ENCODE data around the gene PRKAR1A.

PRKAR1A gene

DNA sequence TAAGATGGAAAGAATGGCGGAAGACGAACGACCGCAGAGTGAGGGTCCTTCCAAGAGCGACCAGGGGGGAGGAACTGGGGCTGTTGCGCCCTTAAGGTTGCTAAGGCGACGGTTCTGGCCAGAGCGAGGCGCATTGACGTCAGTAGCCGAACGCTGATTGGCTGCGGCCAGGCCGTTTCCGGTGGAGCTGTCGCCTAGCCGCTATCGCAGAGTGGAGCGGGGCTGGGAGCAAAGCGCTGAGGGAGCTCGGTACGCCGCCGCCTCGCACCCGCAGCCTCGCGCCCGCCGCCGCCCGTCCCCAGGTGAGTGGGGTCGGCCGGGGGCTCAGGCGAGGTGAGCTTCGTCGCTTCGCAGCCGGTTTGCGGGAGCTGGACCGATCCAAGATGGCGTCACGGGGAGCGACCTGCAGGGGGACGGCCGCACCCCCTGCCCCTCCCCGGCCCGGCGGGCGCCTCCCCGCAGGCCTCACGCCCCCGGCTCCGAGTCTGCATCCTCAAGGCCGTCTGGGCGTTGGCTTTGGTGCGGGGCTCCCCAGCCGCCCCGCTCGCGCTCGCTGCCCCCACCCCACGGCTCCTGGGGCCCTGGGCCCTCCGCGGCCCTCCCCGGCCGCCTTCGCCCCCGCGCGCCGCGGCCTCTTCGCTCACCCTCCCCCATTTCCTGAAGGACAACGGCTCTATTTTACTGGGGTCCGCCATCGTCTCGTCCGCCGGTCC, at the start of gene PRKAR1A:
Gene PRKAR1A (plus strand): TSS at position 184 of the 713 bp plus-strand sequence. CDS start 2,970 bp downstream, outside the sequence.
- Histone ChIP-seq H4K20me1 (ENCODE audit: insufficient read depth) (0 out of 2 replicates have a peak, but pooled peaks cover 18% of the 10 kb centered on the region), H3K79me2 (ENCODE audit: insufficient read depth, low read depth) (peaks cover 37% of the 10 kb centered on the region), H3K9ac (peak within 1 kb of the TSS; percentile 86), H3K4me1 (ENCODE audit: low read depth, poor library complexity, severe bottlenecking) (peaks cover 23% of the 10 kb centered on the region), H3K4me2 (peak within 1 kb of the TSS; percentile 68), H3K27ac (peak within 1 kb of the TSS; percentile 93), H3K27me3 (ENCODE audit: insufficient read depth, low read depth) (no peaks in the 10 kb centered on the region), H2AFZ (ENCODE audit: low read depth) (peak within 1 kb of the TSS; percentile 96), H3K36me3 (ENCODE audit: insufficient read depth) (peaks cover 2% of the 10 kb centered on the region; the same call in 1 of the 2 replicates), H3K4me3 (IDR thresholded peaks at IDR 0.05; ENCODE audit: insufficient read depth, low read depth, low read length) (peak within 1 kb of the TSS; percentile 59)
- TF ChIP-seq, protein P1, sequence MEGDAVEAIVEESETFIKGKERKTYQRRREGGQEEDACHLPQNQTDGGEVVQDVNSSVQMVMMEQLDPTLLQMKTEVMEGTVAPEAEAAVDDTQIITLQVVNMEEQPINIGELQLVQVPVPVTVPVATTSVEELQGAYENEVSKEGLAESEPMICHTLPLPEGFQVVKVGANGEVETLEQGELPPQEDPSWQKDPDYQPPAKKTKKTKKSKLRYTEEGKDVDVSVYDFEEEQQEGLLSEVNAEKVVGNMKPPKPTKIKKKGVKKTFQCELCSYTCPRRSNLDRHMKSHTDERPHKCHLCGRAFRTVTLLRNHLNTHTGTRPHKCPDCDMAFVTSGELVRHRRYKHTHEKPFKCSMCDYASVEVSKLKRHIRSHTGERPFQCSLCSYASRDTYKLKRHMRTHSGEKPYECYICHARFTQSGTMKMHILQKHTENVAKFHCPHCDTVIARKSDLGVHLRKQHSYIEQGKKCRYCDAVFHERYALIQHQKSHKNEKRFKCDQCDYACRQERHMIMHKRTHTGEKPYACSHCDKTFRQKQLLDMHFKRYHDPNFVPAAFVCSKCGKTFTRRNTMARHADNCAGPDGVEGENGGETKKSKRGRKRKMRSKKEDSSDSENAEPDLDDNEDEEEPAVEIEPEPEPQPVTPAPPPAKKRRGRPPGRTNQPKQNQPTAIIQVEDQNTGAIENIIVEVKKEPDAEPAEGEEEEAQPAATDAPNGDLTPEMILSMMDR (conservative IDR thresholded peaks at IDR 0.05; ENCODE audit: low read depth, low read length): no peak

GRCh38 chr17:68463211-68464019, 48.8 kb upstream of the PRKAR1A start:
- H3K36me3 ChIP-seq (ENCODE audit: insufficient read depth): no peaks in the 10 kb centered on the region
- no peaks in the 10 kb centered on the region for H3K79me2 ChIP-seq (ENCODE audit: insufficient read depth, low read depth)
- no peak overlapping the region for H3K27ac ChIP-seq
- H3K4me3 ChIP-seq (IDR thresholded peaks at IDR 0.05; ENCODE audit: insufficient read depth, low read depth, low read length): no peak overlapping the region
- H3K27me3 ChIP-seq (ENCODE audit: insufficient read depth, low read depth): no peaks in the 10 kb centered on the region
- TF ChIP-seq, protein P1 (conservative IDR thresholded peaks at IDR 0.05; ENCODE audit: low read depth, low read length): peak; percentile 61
- no peak overlapping the region for H3K9ac ChIP-seq
- no peaks in the 10 kb centered on the region for H4K20me1 ChIP-seq (ENCODE audit: insufficient read depth)
- H3K4me2 ChIP-seq: no peak overlapping the region
- H2AFZ ChIP-seq (ENCODE audit: low read depth): no peak overlapping the region
- H3K4me1 ChIP-seq (ENCODE audit: low read depth, poor library complexity, severe bottlenecking): peaks cover 61% of the 10 kb centered on the region

DNA sequence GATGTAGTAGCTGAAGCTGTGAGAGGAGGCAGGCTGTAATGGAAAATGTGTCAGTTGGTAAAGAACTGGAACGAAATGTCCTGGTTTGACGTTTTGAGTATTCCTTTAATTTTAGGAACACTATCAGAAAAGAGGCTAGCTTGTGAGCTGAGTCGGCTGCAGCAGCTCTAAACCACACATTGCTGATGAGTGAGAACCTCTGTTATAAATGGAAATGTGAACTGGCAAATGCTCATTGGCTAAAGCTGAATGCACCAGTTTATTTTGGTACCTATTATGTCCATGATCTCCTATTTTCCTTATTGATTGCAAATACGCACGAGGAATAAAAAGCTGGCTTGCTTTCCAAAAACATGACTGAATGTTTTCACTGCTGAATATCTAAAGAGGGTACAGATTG, 43.9 kb upstream of the PRKAR1A start:
- no peak overlapping the region for H3K27ac ChIP-seq
- TF ChIP-seq, protein P1 (conservative IDR thresholded peaks at IDR 0.05; ENCODE audit: low read depth, low read length): no peak
- H3K4me2 ChIP-seq: no peak overlapping the region
- peaks cover 12% of the 10 kb centered on the region for H3K4me1 ChIP-seq (ENCODE audit: low read depth, poor library complexity, severe bottlenecking)
- no peaks in the 10 kb centered on the region for H3K36me3 ChIP-seq (ENCODE audit: insufficient read depth)
- H3K9ac ChIP-seq: no peak overlapping the region
- H4K20me1 ChIP-seq (ENCODE audit: insufficient read depth): no peaks in the 10 kb centered on the region
- H2AFZ ChIP-seq (ENCODE audit: low read depth): no peak overlapping the region
- H3K27me3 ChIP-seq (ENCODE audit: insufficient read depth, low read depth): no peaks in the 10 kb centered on the region
- no peak overlapping the region for H3K4me3 ChIP-seq (IDR thresholded peaks at IDR 0.05; ENCODE audit: insufficient read depth, low read depth, low read length)
- no peaks in the 10 kb centered on the region for H3K79me2 ChIP-seq (ENCODE audit: insufficient read depth, low read depth)

- Histone ChIP-seq H2AFZ (ENCODE audit: low read depth) (no peak overlapping the region), H3K27ac (no peak overlapping the region), H3K4me3 (IDR thresholded peaks at IDR 0.05; ENCODE audit: insufficient read depth, low read depth, low read length) (no peak overlapping the region), H3K36me3 (ENCODE audit: insufficient read depth) (no peaks in the 10 kb centered on the region), H3K79me2 (ENCODE audit: insufficient read depth, low read depth) (no peaks in the 10 kb centered on the region), H3K9ac (no peak overlapping the region), H3K4me1 (ENCODE audit: low read depth, poor library complexity, severe bottlenecking) (peaks cover 11% of the 10 kb centered on the region), H3K4me2 (no peak overlapping the region), H3K27me3 (ENCODE audit: insufficient read depth, low read depth) (no peaks in the 10 kb centered on the region), H4K20me1 (ENCODE audit: insufficient read depth) (no peaks in the 10 kb centered on the region)
- TF ChIP-seq, protein P1 (conservative IDR thresholded peaks at IDR 0.05; ENCODE audit: low read depth, low read length): no peak
Measured at GRCh38 chr17:68468788-68469187, 43.4 kb upstream of the PRKAR1A start.

Measured in KMS-11 (cell line).